NCI-H1694 (cell line): Measurements from ENCODE around the gene ARHGAP22.
"Not testable (repeated sequence)": the region's sequence is repeated elsewhere in the genome, so short reads cannot be mapped to it uniquely, and the experiment has no call there.

Experiments
- DNase-seq: peaks from one replicate; lab custom pipeline; 2025; lab: John Stamatoyannopoulos, UW

Gene ARHGAP22, protein sequence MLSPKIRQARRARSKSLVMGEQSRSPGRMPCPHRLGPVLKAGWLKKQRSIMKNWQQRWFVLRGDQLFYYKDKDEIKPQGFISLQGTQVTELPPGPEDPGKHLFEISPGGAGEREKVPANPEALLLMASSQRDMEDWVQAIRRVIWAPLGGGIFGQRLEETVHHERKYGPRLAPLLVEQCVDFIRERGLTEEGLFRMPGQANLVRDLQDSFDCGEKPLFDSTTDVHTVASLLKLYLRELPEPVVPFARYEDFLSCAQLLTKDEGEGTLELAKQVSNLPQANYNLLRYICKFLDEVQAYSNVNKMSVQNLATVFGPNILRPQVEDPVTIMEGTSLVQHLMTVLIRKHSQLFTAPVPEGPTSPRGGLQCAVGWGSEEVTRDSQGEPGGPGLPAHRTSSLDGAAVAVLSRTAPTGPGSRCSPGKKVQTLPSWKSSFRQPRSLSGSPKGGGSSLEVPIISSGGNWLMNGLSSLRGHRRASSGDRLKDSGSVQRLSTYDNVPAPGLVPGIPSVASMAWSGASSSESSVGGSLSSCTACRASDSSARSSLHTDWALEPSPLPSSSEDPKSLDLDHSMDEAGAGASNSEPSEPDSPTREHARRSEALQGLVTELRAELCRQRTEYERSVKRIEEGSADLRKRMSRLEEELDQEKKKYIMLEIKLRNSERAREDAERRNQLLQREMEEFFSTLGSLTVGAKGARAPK

DNA sequence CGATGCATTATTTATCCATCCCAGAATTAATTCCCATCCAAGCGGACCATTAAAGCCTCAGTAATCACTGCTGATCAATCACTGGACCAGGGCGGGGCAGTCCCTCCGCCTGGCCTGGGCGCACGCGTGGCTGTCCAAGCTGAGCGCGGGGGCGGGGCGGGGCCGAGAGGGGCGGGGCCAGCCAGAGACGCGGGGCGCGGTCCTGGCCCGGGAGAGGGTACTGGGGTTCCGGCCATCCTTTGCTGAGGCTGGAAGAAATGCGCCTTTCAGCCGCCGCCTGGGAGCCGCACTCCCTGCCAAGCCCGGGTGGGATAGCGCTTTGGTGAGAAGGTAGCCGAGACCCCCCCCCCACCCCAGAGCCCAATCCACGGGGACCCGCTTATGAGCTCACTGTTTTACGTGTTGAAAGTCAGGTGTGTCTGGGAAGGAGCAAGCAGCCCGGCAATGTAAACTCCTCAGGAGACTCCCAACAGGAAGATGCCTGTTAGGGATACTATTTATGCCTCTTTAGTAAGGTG is at the start of gene ARHGAP22:
TSS of gene ARHGAP22 (minus strand) at position 83 of the 518 bp plus-strand sequence. CDS start 277 bp downstream, outside the sequence.
- no peak for DNase-seq

DNA sequence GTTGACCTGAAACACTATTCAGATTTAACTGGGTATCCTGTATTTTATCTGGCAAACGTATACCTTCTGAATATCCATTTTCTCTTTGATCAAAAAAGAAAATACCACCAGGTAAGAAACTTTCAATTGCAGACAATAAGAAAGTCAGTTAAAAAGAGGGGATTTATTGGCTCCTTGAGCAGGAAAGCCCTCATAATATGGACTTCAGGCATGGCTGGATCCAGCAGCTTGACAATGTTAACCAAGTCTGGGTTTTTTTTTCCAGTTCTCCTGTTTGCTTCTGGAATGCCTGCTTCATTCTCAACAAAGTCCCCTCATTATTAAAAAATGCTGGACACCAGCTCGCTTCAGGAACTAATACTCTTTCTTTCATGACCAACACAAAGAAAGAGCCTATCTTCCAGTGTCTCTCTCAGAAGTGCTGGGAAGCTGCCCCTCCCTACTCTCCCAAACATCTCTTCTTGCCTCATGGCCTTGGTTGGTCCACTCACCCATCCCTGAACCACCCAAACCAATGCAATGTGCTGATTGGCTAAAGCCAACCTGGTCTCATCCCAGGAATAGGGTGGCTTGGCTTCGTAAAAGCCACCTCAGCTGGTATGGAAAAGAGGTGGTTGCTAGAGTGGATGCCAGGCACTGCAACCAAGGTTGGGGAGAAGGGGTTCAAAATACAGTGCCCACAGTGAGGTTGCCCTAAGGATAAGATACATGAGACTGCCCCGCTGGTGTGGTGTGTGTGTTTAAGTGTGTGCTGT is 49.2 kb upstream of the ARHGAP22 start:
- DNase-seq = no peak

DNA sequence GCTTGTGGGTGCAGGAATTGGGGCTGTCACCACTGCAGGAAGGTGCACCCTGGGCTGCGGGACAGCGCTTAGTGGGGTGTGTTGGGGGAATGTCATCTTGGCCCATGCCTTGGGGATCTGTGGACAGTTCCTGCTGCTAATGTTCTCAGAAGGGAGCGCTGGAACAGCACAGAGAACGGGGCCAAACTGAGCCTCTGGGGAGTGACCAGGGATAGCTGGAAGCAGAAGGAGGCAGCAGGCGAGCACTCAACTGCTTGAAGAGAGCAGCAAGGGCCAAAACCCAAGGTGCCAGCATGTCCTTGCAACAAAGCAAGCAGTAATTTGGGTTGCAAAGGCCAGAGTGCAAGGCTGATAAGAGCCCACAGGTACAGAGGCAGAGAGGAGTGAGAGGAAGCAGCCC is 48.5 kb upstream of the ARHGAP22 start:
- no peak for DNase-seq

DNA sequence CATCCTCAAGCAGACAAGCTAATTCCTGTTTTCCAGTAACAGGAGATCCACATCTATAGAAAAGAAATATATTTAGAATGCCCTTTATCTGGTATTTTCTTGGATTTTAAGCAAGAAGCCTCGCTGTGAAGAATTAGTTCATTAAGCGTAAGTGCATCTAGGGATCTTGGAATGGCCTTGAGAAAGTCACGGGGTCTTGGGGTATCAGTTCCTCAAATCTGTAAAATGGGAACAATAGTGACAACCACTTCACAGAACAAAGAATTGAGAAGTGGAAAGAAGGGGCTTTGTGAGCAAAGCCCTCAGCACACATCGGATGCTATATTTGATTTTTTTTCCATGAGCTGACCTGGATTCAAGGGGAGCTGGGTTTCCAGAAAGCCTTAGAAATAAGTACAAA is 47.5 kb upstream of the ARHGAP22 start:
- DNase-seq = no peak

- no peak for DNase-seq
These were observed 47.0 kb upstream of the ARHGAP22 start for GRCh38 chr10:48651839-48652238.

DNA sequence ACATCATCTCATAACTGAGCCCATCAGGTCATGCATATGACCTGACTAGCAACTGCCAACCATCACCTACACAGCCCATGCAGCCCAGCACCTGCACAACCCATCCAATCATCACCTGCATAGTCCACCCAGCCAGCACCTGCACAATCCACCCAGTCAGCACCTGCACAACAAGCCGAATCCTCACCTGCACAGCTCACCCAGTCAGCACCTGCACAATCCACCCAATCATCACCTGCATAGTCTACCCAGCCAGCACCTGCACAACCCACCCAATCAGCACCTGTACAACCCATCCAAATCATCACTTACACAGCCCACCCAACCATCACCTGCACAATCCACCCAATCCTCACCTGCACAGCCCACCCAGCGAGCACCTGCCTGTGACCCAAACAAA is 46.4 kb upstream of the ARHGAP22 start:
- DNase-seq = no peak

GRCh38 chr10:48649349-48649944 is 44.6 kb upstream of the ARHGAP22 start:
- DNase-seq = no peak

GRCh38 chr10:48648172-48648942 is 43.5 kb upstream of the ARHGAP22 start:
- DNase-seq = no peak

GRCh38 chr10:48647073-48647472 is 42.2 kb upstream of the ARHGAP22 start:
- not testable (repeated sequence) for DNase-seq

GRCh38 chr10:48645600-48645999 is 40.7 kb upstream of the ARHGAP22 start:
- DNase-seq = no peak

DNA sequence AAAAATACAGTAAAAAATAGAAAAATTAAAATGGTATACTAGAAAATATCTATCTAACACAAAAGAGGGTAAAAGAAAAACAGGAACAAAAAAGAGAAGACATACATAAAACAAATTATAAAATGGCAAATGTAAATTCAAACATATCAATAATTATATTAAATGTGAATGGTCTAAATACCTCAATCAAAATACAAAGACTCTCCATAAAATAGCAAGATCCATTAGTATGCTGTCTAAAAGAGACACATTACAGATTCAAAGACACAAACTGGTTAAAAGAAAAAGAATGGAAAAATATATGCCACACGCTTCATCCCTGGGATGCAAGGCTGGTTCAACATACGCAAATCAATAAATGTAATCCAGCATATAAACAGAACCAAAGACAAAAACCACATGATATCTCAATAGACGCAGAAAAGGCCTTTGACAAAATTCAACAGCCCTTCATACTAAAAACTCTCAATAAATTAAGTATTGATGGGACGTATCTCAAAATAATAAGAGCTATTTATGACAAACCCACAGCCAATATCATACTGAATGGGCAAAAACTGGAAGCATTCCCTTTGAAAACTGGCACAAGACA is 36.3 kb upstream of the ARHGAP22 start:
- DNase-seq = not testable (repeated sequence)

DNA sequence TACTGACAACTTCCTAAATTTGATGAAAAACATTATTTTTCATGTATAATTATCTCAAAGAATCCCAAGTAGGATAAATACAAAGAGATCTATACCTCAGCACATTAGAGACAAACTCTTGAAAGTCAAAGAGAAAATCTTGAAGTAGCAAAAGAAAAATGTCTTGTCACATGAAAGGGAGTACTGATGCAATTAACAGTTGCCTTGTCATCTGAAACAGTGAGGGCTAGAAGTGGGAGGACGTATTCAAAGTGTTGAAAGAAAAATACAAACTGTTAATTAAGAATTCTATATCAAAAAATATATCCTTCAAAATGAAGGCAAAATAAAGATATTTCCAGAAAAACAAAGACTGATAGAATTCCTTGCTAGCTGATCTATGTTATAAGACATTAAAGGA is 35.5 kb upstream of the ARHGAP22 start:
- DNase-seq = no peak

DNA sequence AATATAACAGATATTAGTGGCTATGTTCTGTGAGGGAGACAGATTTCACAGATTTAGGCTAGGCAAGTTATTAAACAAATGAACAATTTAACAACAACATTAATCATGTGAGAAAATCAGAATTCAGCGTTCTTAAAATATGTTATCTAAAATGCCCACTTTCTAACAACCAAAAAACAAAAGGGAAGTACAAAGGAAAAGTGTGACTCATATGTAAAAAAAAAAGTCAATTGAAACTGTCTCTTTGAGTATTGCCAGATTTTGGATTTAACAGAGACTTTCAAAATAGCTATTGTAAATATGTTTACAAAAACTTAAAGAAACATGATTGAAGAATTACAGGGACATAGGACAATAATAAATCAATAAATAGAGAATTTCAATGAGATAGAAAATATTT is 34.8 kb upstream of the ARHGAP22 start:
- no peak for DNase-seq

DNA sequence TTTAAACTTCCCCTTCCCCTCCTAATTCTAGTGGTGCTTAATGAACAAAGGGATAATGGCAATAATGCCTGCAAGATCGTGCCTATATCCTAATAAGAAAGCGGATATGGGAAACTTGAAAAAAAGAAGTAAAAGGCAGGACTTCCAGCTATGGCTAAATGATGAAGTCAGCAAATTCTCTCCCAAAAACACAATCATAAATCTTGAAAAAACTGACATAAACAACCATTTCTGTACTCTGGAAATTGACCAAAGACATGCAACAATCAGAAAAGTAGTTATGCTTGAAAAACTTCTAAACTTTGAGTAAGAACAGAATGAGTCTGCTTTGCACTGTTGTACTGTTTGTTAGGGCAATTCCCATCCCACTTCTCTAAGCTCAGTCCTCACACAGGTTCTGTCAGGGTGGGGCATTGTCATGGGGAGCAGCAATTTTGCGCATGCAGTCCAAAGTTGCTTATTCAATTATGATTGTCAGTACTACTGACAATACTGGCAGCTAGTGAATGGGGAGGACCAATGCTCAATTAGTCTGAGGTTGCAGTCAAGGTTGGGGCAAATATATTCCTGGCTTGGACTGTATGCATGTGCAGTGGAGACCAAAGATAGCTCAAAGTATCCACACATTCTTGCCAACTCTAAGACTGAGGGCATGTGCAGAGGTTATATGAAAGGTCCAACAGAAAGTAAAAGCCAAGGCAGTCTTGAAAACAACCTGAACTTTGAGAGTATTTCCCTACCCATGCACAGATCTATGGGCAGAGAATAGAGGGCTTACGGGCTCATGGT is 34.1 kb upstream of the ARHGAP22 start:
- DNase-seq = no peak

GRCh38 chr10:48638158-48638557 is 33.3 kb upstream of the ARHGAP22 start:
- no peak for DNase-seq

DNA sequence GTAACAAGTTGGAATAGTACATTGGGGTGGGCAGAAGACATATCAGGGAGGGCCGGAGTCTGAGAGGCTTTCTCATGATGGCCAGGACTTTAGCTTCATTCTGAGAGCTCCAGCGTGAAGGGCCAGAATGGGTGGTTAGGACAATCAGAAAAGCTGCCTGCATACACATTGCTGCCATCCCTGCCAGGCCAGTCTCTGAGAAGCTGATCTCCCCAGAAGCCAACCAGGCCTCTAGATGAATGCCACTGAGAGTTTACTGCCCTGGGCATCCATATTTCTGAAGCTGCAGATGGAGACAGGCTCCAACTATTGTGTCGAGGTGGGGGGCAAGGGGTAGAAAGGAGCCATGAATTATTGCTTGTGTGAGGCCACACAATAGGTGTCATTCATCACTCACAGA is 32.0 kb upstream of the ARHGAP22 start:
- DNase-seq = no peak

DNA sequence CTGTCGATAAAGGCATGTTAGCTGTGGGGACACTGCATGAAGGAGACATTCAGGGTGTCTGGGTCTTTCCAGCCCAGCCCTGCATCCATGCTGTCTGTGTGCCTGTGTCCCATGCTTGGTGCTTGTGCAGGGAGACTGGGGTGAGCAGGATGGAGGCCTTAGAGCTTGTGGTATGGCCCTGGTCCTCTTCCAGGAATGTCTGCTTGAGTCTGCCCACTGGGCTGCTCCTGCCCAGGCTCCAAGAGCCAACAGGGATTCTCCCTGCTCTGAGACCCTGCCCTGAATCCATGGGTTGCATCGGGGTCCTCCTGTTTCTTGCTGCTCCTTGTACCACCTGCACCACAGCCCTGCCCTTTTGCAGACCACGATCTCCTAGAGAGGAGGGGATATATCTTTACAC is 31.4 kb upstream of the ARHGAP22 start:
- DNase-seq = no peak

DNA sequence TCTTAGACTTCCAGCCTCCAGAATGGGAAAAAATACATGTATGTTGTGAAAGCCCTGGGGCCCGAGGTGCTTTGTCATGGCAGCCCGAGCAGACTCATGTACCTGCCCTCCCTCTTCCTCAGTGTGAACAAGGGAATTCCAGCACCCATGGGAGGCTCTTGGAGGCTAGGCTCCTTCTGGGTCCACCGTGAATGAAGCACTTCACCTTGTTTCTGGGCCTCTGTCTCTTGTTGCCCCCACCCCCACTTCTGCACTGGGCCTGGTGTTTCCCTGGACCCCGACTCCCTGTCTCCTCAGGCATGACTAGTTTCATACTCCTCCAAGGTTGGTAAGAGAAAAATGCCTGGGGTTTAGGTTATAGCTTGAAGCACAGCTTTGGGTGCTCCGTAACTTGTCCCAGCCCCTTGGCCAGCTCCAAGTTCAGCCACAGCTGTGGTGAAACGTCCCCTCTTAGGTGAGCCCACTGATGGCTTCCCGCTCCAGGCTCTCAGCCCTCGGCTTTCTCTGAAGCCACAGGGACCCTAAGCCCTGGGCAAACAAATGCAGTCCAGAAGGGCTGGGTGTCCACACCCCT is 30.2 kb upstream of the ARHGAP22 start:
- DNase-seq = no peak

GRCh38 chr10:48634198-48634983 is 29.5 kb upstream of the ARHGAP22 start:
- no peak for DNase-seq
